Left lung (tissue), 10 donors: ENCODE results near the gene BRME1. TPM values are rescaled to one million over a fixed set of nuclear protein-coding genes. Genes with fewer than 3 reads are reported as not detected.
A peak's percentile ranks its signal among the peaks of the same experiment; 100 is the strongest.

Source experiments
- ATAC-seq: fragments of 200-7000 bp; cut with Tn5 transposase; one replicate; pipeline ENCODE4 v1.9.1; 2020; ENCODE audit warnings: moderate library complexity
- DNase-seq, 4 donors: peaks; one replicate each; pipeline ENCODE4 v3.0.0-alpha.2; 2013 to 2020
- H3K27ac ChIP-seq, 2 donors: fragments of 200-600 bp; sonication (generic) in 1 of 2; one replicate each; pipeline versions ENCODE4 v1.5.0 to v1.8.0; 2020 to 2021
- H3K27me3 ChIP-seq, 2 donors: fragments of 200-600 bp; sonication (generic) in 1 of 2; one replicate each; pipeline versions ENCODE4 v1.5.0 to v1.8.0; 2020 to 2021
- H3K36me3 ChIP-seq, 2 donors: fragments of 200-600 bp; sonication (generic) in 1 of 2; one replicate each; pipeline versions ENCODE4 v1.5.0 to v1.8.0; 2020 to 2021
- H3K4me1 ChIP-seq, 2 donors: fragments of 200-600 bp; one replicate each; pipeline ENCODE4 v1.8.0; 2021
- H3K4me3 ChIP-seq, 2 donors: fragments of 200-600 bp; sonication (generic) in 1 of 2; one replicate each; pipeline versions ENCODE4 v1.5.0 to v1.8.0; 2020 to 2021; ENCODE audit warnings: mild to moderate bottlenecking in 1 of 2
- H3K9me3 ChIP-seq, 2 donors: fragments of 200-600 bp; sonication (generic) in 1 of 2; one replicate each; pipeline versions ENCODE4 v1.5.0 to v1.8.0; 2020 to 2021
- CTCF ChIP-seq, 2 donors: fragments of 200-600 bp; sonication (generic) in 1 of 2; IDR thresholded peaks; one replicate each; pipeline versions ENCODE4 v1.5.0 to v1.8.0; 2021; ENCODE audit warnings: antibody characterized with exemption in 2 of 2
- intact Hi-C, 2 donors: fragments of 100-400 bp; cut with DNase I; formaldehyde crosslinking; loops; one replicate each; pipeline versions ENCODE4 v1.11.2 to v1.14.2; 2022
- polyA plus RNA-seq, 6 donors: library from polyadenylated mRNA; unstranded; fragments of 120-200 nt; gene quantifications; one replicate each; pipeline ENCODE4 v1.2.1, GENCODE V29; 2013; ENCODE audit not compliant: insufficient read length in 6 of 6
- total RNA-seq, 2 donors: library from RNA; stranded (reverse); fragmentation: NEBNext Ultra II Directional; extraction: Animal tissue kit (Norgen Biotek cat#: 25700); gene quantifications; one replicate each; pipeline ENCODE4 v1.2.1, GENCODE V29; 2021
- donor health status: DM: no; HTN: yes; CAD: no.
- donor health status: DM: no; HTN: no; CAD: no.

BRME1 gene
- total and polyA plus RNA-seq, 8 donors = 3.7 to 7.8 (median 7.1) TPM

GRCh38 chr19:13920940-13921747 lies 15.2 kb upstream of the BRME1 start:
- H3K27ac ChIP-seq = no peak overlapping the region
- H3K36me3 ChIP-seq = peaks cover 0 to 92% of the 10 kb centered on the region in 2 donors
- no peak for TF ChIP-seq CTCF (IDR thresholded peaks at IDR 0.05)
- ATAC-seq (peak; percentile 64), DNase-seq (no peak)
- H3K27me3 ChIP-seq = no peaks in the 10 kb centered on the region
- H3K4me1 ChIP-seq = peaks cover 0 to 6% of the 10 kb centered on the region in 2 donors
- H3K4me3 ChIP-seq = no peak overlapping the region
- peaks cover 0 to 6% of the 10 kb centered on the region in 2 donors for H3K9me3 ChIP-seq
- intact Hi-C loops = no loop called here

DNA sequence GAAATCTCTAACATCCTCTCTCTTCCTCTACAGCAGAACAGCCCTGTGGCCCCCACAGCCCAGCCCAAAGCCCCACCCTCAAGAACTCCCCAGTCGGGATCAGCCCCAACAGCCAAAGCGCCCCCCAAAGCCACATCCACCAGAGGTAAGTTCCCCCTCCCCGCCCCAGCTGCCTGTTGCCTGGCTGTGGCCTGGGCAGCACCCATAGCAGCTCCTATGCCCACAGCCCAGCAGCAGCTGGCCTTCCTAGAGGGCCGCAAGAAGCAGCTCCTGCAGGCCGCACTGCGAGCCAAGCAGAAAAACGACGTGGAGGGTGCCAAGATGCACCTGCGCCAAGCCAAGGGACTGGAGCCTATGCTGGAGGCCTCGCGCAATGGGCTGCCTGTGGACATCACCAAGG lies 14.6 kb upstream of the BRME1 start:
- peaks cover 0 to 6% of the 10 kb centered on the region in 2 donors for H3K9me3 ChIP-seq
- no peak overlapping the region for H3K4me3 ChIP-seq
- no peak for DNase-seq
- intact Hi-C loops = no loop called here
- H3K36me3 ChIP-seq = peaks cover 0 to 95% of the 10 kb centered on the region in 2 donors
- TF ChIP-seq CTCF (IDR thresholded peaks at IDR 0.05) = no peak
- H3K27me3 ChIP-seq = no peaks in the 10 kb centered on the region
- no peak overlapping the region for H3K27ac ChIP-seq
- H3K4me1 ChIP-seq = peaks cover 0 to 5% of the 10 kb centered on the region in 2 donors
- ATAC-seq = no peak

DNA sequence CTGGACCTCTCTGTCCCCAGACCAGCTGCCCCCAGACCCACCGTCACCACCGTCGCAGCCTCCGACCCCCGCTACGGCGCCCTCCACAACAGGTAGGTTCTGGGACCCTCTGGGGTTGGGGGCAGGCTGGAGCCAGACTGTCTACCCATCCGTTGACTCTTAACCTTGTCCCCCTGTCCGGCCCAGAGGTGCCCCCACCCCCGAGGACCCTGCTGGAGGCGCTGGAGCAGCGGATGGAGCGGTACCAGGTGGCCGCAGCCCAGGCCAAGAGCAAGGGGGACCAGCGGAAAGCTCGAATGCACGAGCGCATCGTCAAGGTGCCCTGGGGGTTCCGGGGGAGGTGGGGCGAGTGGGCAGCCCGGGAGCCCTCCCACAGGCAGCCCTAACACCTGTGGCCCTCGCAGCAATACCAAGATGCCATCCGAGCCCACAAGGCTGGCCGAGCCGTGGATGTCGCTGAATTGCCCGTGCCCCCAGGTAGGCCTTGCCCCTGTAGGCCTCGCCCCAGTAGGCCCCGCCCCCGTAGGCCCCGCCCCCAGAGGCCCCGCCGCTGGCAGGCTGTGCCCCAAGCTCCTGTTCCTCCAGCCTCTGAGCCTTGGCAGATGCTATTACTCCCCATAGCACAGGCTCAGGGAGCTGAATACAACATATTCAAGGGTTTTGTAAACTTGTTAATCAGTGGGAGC lies 13.0 kb upstream of the BRME1 start:
- no peak overlapping the region for H3K4me3 ChIP-seq
- no peak for DNase-seq
- no peaks in the 10 kb centered on the region for H3K27me3 ChIP-seq
- peaks cover 0 to 5% of the 10 kb centered on the region in 2 donors for H3K4me1 ChIP-seq
- H3K9me3 ChIP-seq = peaks cover 0 to 6% of the 10 kb centered on the region in 2 donors
- no peak for TF ChIP-seq CTCF (IDR thresholded peaks at IDR 0.05)
- H3K27ac ChIP-seq = no peak overlapping the region
- peaks cover 0 to 95% of the 10 kb centered on the region in 2 donors for H3K36me3 ChIP-seq
- intact Hi-C loops = no loop called here
- ATAC-seq = no peak

GRCh38 chr19:13917888-13918406 lies 12.0 kb upstream of the BRME1 start:
- no peaks in the 10 kb centered on the region for H3K27me3 ChIP-seq
- no peak for TF ChIP-seq CTCF (IDR thresholded peaks at IDR 0.05)
- intact Hi-C loops = no loop called here
- no peak overlapping the region for H3K4me3 ChIP-seq
- H3K36me3 ChIP-seq = peaks cover 0 to 95% of the 10 kb centered on the region in 2 donors
- H3K27ac ChIP-seq = no peak overlapping the region
- peaks cover 0 to 5% of the 10 kb centered on the region in 2 donors for H3K4me1 ChIP-seq
- H3K9me3 ChIP-seq = peaks cover 0 to 6% of the 10 kb centered on the region in 2 donors
- ATAC-seq = peak; percentile 13
- no peak for DNase-seq

DNA sequence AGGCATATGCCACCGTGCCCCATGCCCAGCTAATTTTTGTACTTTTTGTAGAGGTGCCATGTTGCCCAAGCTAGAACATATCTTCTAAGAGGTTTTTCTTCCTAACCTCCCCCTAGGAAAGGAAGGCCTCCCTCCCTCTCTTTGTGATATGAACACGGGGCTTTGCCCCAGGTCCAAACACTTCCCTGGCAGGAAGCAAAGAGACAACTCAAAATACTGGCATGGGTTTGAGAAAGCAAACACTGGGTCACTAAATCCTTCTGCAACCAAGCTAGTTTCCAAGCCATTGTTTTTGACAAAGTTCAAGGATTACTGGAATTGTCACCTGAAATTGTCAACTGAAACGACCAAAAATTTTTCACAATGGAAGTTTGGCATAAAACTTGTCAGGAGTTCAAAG lies 8.9 kb upstream of the BRME1 start:
- intact Hi-C loops = no loop called here
- Histone ChIP-seq H3K27ac (no peak overlapping the region), H3K27me3 (no peaks in the 10 kb centered on the region), H3K4me3 (no peak overlapping the region), H3K4me1 (peaks cover 0 to 5% of the 10 kb centered on the region in 2 donors), H3K36me3 (peaks cover 0 to 87% of the 10 kb centered on the region in 2 donors), H3K9me3 (no peaks in the 10 kb centered on the region)
- TF ChIP-seq CTCF (IDR thresholded peaks at IDR 0.05) = no peak
- DNase-seq (no peak), ATAC-seq (no peak)
